NCI-H510A treated with DMSO at 0.1 percent for 48 hours (cell line): ENCODE measurements around the gene MORF4L1.
A peak's percentile ranks its signal among the peaks of the same experiment; 100 is the strongest.
"Not testable (repeated sequence)": the region's sequence is repeated elsewhere in the genome, so short reads cannot be mapped to it uniquely, and the experiment has no call there.

ENCODE experiments used
- DNase-seq: peaks from one replicate; lab custom pipeline; 2025; lab: John Stamatoyannopoulos, UW

Gene MORF4L1

DNA sequence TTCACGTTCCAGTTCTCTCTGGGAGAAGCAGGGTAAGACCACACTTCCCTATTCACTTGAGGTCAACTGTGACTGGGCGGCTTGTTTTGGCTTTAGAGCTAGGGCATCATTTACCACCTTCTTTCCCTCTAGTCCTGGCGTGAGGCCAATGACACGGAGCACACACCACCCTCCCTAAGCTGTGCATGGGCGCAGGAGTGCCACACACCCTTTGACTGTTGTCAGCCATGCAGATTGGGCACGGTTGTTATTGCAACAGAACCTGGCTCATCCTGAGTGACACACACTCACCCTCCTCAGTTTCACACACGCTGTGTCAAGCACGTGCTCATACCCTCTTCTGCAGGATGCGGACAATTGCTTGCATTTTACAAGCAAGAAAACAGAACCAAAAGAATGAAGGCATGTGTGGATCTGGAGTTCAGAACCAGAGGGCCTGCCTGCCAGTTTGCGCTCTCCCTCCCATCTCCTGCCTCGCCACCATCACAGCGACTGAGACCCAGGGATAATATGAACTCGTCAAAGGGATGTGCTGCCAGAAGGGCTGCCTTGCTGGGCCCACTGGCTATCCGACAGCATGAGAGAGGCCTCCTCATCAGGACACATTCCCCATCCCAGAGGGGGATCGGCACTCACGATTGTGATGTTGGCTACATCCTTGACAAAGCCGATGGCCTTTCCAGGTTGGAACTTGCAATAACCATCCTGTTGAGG, 54.5 kb downstream of the MORF4L1 start:
- no peak for DNase-seq

DNA sequence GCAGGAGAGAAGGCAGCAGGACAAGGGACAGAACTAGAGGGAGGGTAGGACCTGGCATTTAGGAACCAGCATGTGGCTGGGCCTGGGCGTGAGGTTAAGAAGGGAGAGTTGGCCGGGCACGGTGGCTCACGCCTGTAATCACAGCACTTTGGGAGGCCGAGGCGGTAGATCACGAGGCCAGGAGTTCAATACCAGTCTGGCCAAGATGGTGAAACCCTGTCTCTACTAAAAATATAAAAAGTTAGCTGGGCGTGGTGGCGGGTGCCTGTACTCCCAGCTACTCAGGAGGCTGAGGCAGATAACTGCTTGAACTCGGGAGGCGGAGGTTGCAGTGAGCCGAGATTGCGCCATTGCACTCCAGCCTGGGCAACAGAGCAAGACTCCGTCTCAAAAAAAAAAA, 55.5 kb downstream of the MORF4L1 start:
- DNase-seq = not testable (repeated sequence)

DNA sequence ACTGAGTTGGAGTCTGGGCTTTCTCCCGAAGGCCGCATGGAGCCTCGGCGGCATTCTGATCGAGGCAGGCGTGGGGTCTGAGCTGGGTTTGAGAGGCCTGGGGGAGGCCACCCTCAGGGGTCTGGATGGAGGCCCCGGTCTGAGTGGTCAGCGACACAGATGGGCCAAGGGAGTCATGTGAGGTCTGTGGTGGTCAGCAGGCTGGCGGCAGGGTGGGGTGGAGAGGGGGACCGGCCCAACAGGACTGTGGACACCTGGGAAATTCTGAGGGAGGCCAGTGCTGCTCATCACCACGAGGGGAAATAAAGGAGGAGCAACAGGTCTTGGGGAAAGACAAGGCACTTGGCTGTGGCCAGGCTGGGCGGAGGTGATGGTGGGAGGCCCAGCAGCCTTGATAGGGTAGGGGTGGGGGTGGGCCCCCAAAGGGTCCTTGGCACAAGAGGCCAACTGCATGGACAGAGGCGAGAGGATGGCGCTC, 56.0 kb downstream of the MORF4L1 start:
- no peak for DNase-seq

DNA sequence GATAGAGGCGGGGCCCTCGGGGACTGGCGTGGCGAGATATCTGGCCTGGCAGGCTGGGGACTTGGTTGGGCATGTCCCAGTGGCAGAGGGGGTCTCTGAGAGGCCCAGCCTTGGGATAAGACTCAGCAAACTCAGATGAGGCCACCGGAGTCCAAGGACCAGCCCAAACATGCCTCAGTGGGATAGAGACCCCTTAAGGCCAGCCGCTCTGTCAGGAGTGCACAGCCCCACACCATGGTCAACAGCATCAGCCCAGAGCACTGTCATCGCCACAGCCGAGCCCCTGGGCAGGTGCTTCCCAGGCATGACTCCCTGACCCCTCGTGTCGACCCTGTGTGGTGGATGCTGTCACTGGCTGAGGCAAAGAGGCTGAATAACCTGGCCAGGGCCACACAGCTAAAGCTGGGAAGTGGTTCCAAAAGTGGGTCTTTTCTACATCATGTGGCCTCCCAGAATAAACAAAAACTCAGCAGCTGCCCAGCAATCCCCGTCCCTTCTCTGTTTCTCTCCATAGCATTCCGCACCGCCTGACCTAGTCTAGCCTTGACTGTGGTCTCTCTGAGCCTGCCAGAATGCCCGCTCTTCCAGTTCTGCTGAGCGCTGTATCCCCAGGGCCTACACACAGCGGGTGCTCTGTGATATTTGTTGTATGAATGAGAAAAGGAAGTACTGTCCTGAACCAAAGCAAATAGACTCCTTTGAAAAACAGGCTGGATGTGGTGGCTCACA, 57.0 kb downstream of the MORF4L1 start:
- DNase-seq = no peak

DNA sequence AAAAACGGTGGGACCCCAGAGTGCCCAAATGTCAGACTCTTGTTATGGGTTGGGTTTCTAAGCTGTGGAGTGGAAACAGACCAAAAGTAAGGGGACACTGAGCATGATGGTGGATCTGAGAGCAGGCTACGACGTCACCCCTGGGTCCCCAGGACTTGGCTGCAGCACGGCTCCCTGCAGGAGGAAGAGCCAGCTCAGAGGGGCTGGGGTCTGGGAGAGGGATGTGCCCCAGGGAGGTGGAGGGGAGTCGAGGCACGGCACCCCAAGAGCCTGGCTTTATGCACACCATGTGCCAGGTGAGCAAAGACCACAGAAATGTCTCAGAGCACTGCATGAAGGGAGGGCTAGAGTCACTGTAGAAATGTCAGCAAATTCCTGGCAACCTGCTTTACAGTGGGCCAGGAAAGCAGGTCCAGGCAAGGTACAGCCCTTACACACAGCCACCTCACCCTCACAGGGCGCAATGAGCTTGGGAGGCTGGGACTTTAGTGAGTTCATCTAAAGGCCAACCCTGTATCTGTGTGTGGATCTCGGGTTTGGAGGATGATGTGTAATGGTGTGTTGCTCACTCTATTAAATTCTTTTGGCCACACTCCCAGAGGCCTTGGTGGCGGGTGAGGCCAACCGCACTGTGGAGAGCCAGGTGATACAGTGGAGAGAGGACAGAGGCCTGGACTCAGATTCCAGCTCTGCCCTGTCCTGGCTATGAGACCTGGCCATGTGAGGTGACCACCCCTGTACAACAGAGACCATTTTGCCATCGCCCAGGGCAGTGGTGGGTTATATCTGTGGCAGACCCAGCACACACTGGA, 58.1 kb downstream of the MORF4L1 start:
- no peak for DNase-seq

DNA sequence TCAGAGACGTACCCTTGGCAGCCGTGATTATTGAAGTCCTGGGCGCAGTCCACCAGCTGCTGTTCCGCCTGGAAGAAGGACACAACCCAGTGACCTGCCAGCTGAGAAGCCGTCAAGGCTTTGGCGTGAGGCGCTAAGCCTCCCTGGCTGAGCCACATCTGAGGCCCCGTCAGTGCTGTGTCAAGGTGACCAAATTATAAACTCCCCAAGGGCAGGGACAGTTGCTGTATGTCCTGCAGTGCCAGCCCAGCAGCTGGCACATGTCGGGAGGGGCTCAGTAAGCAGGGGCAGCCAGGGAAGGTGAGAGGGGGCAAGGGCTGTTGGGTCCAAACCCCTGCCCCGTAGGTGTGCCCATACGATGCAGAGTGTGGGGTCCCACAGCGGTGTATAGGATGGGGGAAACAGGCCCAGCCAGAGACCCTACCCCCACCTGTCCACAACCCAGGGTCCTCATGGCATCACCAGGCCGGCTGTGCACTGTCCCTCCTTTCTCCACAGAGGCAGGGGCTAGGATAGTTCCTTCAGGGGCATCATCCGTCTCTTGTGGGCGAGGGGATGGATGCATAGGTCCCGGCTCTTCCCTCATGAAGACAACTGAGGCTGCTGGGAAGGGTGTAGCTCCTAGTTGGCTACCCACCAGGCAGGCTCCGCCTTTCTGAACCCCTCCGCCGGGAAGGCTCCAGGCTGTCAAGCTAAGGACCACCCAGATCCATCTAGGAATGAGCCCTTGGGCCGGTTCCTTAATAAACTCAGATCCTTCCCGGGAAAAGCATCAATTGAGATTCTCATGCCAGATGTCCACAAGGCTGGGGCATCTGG, 59.0 kb downstream of the MORF4L1 start:
- no peak for DNase-seq

DNA sequence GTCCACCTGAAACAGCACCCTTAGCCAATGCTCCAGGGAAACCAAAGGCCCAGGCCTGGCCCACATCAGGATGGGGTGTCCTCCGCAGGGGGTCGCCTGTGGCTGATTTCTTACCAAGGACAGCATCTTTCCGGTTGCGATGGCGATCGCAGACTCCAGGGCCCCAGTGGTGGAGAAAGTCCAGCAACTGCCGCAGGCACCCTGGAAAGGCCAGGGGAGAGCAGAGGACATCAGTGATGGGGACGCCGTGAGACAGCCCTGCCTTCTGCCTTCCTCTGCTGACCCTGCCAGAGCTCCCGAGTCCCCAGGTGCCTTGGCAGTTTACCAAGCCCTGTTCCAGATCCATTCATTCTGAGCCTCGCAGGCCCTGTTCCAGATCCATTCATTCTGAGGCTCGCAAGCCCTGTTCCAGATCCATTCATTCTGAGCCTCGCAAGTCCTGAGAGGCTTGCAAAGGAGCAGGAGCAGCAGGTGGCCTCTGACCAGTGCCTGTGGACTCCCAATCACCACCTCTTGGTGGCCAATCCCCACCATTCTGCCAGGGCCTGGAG, 59.6 kb downstream of the MORF4L1 start:
- no peak for DNase-seq

DNA sequence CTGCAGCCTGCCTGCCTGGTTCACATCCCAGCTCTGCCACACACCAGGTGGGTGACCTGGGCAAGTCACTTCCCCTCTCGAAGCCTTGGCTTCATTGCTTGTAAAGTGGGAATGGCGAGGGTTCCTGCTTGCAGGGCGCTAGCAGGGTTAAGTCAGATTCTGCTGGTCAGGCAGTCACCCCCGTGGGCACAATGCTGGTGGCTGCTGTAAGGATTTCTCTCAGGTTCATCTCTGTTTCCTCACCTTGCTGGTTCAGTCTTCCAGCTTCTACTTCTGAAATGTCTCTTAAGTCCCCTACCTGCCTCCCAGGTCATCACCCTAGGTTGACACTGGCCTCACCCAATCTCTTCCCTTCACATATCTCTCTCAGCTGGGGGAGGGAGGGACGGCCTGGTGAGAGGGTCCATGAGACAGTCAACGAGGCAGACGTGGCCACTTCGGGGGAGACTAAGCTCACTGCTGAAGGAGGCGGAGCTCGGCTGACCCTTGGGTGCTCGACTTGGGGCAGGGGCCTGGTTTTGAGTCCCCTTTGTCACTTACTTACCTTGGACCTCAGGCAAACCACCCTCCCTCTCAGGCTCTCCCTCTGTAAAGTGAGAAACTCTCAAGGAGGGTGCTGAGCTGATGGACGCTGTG, 60.6 kb downstream of the MORF4L1 start:
- no peak for DNase-seq

DNA sequence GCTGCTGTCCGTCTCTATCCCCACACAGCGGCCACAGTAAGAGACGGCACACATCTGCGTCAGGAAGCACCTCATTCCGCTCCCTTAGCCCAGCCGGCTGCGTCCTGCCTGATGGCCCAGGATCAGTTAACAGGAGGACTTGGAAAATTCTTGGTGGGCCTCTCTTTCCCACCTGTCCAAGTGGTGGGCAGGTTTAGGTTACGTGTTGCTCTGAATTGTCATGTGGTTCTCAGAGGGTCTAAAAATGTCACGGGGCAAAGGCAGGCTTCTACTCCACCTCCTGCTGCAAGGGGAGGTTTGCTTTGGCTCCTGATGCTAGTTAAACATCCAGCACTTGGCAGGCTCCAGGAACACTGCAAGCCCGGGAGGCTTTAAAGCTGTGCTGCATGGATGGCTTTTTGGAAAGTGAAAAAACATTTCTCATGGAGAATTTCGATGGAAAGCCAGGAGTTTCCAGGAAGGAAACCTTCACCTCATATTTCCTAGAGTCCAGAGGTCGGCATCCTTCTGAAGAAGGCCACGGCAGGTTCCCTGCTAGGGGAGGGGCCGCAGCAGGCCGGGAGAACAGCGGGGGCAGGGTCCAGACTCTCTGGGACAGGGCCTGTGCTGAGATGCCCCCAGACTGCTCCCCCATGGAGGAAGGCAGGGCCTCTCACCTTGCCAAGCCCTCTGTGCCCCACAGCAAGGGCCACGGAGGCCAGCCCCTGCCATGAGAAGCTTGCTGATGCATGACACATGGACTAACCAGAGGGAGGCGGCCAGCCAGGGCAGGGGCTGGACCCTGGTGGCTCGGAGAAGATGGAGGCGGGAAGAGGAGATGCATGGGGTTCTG, 61.3 kb downstream of the MORF4L1 start:
- no peak for DNase-seq

DNA sequence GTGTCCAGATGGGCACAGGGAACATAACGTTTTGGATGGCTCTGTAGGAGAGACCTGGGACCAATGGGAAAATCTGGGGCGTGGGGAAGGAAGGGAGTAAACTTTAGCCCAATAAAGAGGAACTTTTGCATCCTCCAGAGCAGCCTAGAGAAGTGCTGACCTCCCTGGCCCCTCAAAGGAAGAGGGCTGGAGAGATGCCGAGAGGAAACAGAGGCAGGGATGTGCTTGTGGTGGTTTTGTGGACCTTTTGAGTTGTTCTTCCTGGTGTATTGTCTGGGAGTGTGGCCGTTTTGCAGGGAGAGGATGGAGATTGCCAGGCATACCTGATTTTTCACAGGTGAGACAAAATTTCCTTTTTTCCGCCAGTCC, 61.9 kb downstream of the MORF4L1 start:
- DNase-seq = no peak

DNA sequence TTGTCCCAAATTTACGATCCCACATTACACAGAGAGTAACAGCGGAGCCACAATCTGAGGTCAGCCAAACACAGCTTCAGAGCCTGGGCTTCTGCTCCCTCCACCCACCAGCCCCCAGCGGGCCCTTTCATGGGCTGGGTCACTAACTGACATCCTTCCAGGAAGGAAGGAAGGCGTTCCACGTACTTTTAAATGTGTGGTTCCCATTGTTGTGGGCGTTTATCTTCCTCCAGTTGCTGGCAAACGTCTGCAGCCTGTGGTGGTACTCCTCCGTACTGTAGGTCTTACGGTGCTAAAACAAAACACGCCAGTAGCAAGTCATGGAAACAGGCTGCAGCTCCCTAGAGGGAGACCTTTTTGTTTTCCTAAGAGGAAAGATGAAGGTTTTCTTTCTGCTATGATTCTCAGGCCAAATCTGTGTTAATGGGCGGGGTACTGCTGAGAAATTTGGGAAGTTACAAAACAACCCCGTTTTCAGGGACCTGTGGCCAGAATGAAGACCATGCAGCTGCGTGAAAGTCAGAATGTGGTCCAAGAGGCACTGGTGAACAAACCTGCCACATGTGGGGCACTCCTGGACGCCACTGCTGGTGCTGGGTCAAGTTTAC, 64.5 kb downstream of the MORF4L1 start:
- no peak for DNase-seq

DNA sequence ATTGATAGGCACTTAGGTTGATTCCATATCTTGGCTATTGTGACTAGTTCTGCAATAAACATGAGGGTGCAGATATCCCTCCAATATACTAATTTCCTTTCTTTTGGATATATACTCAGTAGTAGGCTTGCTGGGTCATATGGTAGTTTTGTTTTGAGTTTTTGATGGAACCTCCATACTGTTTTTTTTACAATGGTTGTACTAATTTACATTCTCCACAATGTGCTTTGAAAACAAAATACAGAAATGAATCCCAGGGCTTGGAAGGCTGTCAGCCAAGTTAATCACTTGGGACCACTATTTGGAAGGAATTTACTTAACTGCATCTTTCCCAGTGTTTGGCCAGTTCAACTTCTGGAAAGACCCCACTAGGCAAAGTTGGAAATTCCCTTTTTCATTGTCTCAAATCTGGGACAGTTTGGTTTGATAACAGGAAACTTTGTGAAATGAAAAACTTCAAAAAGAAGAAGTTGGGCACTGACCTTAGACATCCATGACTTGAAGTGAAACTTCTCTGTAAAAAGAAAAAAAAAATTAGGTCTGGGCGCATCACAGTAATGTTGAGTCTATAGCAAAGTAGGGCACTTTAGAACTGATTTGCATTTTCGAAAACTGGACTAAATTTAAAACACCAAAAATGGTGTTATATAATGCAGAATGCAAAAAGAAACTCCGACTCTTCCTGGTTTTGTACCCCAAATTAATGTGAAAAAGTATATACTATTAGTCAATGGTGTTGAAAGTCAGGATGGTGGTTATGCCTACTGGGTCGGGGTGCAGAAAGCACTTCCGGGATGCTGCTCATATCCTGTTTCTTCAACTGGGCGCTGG, 66.2 kb downstream of the MORF4L1 start:
- DNase-seq = no peak

DNA sequence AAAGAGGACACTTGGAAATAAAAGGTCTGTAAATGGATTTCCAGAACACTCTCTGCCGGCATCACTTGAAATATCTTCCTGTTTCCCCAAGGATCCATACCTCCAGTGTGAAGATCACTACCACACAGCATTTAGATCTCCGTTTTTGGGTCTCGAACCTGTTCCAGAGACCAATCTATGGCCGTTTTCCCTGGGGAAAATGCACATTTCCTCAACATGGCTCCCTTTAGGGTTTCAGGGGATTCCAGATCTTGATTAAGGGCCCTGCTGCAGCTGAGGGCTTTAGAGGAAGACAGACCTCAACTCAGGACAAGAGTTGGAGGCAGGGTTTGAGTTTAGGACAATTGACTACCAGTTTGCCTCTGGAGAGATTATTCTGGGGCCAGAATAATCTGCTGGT, 70.1 kb downstream of the MORF4L1 start:
- no peak for DNase-seq

DNA sequence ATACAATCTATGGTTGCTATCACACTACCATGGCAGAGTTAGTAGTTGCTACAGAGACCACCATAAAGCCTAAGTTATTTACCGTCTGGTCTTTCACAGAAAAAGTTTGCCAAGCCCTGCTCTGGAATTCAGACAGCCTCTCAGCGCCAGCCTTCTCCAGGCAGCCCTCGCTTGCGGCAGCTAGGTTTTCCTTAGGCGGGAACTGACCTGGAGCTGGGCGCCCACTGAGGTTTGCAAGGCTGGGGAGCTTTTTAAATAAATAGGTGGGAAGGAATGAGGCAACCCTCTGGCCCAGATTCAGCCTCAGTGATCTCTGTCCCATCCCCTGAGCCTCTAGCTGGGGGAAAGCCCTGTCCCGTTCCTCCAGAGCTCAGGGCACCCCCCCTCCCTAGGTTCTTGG, 71.0 kb downstream of the MORF4L1 start:
- DNase-seq = no peak

DNA sequence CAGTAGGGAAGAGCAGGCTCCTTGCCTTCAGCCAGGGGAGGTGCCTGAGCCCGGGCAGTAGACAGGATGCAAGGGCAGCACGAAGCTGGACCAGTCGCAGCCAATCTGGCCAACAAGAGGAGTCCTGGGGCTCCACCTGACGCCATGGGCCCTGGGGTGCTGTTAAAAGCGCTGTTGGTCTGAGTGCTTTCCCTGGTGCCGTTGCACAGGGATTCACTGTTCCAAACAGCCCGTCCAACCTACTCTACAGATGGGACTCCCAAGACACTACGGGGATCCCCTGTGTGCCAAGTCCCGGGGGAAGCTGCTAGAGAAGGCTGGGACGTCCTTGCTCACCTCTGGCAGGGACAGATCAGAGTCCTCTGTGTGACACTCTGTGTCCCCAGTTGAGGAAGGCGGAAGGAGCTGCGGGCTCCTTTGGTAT, 71.5 kb downstream of the MORF4L1 start:
- no peak for DNase-seq

DNA sequence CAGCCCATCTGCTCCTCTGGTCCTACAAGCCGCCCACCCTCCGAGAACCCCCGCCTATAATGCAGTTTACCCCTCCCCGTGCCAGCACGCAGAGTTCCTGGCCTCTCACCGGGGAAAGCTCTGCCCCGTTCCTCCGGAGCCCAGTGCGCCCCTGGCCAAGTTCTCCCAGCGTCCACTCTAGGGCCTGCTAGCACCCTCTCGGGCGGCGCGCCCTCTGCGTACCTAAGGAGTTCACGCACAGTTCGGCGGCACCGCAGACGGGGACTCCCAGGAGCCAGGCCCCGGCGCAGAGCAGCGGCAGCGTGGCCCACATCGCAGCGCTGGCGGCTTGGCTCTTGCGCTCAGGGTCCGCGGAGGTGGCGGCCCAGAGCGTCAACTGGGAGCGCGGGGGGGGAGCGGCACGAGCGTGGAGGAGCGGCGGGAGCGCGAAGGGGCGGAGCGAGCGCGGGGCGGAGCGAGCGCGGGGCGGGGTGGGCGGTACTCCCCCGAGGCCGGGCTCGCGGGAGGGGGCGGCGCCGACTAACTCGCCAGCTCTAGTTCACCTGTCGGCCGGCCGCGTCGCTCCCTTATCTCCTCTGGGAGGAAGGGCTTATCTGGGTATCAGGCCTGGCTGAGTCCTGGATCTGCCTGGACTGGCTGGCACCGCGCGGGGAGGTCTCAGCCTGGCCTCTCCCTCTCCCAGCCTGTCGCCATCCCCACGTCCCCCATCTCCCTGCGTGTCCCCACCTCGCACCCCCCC, 72.1 kb downstream of the MORF4L1 start, which contains the start of gene CTSH:
Gene CTSH (minus strand): TSS at position 378 of the 739 bp plus-strand sequence. CDS start 65 bp downstream, at position 313.
- DNase-seq = peak; percentile 70

DNA sequence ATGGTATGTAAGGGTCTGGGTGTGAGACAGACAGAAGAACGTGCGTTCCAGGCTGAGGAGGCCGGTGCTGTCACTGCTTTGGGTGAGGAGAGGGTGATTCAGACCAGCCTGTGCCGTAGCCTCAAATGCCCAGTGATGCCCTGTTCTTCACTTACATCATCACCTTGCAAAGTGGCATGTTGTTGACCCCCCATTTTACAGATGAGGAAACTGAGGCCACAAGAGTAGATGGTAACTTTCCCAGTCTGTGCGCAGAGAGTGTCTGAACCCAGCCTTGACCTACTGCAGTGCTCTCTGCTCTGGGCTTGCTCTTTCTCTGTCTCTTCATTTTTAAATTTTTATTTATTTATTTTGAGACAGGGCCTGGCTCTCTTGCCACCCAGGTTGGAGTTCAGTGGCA, 73.8 kb downstream of the MORF4L1 start:
- DNase-seq = no peak

DNA sequence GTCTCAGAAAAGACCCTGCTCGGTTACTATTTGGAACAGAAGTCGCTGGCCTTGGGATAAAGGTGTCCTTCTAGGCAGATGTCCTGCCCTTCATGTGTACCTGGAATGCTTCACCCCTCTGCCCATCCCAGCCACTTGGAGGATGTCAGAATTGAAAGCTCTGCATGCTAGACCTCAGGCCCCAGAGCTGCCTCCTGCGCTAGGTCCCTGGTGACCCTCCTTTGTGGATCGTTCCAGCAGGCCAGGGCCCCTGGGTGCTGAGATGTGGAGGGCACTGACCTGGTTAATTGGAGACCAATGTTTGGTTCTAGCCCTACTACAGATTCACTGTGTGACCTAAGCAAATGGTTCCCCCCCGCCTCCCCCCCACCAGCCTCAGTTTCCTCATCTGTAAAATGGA, 74.8 kb downstream of the MORF4L1 start:
- no peak for DNase-seq
